Limb (tissue), 2 donors: ENCODE measurements around the gene DNAJC6.
A peak's percentile ranks its signal among the peaks of the same experiment; 100 is the strongest.

ENCODE experiments used
- DNase-seq, 2 donors: peaks; one replicate each; pipeline ENCODE4 v3.0.0-alpha.2; 2016; ENCODE audit errors: extremely low spot score in 2 of 2

Gene DNAJC6

DNA sequence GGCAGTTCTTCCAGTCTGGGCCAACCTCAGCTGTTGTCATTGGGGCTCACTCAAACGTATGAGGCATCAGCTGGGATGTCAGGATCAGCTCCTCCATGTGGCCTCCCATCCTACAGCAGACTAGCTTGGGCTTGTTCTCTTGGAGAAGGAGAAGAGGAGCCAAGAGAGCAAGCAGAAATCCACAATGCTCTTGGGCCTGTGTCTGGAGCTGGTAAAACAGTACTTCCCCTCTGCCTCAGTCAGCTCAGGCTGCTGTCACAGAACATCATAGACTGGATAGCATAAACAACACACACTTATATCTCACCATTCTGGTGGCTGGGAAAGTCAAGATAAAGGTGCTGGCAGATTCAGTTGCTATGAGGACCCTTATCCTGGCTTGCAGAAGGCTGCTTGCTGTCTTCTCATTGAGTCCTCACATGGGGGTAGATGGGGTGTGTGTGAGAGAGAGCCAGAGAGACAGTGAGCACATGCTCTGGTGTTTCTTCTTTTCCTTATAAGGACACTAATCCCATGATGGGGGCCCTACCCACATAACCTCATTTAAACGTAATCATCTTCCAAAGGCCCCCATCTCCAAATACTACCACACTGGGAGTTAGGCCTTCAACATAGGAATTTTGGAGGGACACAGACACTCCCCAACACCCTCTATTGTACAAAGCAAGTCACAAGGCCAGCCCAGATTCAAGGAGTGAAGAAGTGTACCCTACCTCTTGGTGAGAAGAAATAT, 16.3 kb upstream of the DNAJC6 start:
- DNase-seq = no peak

DNA sequence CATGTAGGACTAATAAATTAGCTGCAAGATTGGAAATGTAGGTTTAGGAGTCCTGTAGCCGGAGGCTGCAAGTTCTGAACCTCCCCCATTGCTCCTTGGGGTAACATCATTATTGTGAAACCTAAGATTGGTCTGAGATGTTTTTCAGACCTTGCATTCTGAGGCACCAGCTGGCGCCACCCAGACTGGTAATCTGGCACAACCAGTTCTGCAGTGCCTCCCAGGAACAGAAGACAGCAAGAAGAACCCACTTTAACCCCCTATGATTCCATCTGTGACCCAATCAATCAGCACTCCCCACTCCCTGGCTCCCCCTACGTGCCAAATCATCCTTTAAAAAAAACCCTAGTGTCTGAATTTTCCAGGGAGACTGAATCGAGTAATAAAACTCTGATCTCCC, 11.6 kb upstream of the DNAJC6 start:
- no peak for DNase-seq

DNA sequence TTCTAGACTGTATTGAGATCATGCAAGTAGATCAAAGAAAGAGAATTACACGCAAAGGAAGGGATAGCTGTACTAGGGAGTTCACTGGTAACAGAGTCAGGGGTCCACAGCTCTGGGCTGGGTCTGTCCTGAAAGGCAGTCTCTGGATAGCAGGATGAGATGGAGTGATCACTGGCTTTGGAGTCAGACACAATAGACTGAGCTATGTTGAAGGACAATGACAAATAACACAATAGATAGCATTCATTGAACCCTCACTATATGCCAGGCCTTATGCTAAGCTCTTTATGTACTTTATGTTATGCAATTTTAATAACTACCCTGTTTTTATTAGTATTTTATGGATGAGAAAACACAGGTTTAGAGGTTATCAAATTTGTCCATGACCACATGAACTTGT, 10.0 kb upstream of the DNAJC6 start:
- no peak for DNase-seq

DNA sequence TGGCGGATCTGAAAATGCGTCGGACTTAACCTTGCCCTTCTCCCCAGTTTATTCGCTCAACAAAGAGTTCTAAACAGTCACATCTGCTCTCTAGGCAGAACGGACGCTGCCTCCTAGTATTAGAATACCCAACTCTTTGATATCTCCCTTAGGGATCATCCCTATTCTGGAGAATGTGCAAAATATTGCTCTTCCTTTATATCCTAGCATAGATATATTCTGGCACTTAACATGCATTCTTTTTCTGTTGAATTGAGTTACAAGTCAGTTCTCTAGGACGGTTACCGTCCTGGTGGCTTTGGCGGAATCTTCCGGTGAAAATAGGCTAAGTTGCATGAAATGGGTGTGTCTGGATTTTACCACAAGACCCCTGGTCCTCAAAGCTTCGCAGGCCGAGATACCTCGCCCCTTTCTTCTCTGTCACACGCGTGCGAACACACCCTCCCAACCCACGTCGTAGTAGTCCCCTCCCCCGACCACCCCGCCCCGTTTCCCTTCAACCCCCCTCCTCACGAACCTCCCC, 501 bp upstream of the DNAJC6 start:
- DNase-seq = no peak

DNA sequence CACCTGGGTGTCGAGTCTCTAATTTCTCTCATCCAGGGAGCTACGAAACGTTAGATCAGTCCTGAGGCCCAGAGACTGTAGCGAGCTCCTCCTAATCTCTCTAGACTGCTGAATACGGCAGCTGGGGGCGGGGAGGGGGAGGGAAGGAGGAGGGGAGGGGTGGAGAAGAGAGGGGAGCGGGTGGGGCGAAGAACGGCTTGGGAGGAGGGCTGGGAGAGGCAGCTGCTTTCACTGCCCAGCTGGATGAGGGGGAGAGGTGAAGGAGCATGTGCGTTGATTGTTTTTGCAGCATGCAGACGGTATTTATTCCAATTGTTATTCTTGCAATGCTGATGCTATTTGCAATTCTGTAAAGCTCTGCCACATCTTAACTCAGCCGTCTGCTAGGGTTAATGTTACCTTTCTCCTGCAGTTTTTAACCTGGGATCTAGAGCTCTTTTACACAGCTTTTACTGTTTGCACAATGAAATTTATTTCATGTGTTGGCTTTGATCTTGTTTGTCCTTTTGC, 790 bp downstream of the DNAJC6 start:
- DNase-seq = peak in 1 of 2 donors; percentile 44

DNA sequence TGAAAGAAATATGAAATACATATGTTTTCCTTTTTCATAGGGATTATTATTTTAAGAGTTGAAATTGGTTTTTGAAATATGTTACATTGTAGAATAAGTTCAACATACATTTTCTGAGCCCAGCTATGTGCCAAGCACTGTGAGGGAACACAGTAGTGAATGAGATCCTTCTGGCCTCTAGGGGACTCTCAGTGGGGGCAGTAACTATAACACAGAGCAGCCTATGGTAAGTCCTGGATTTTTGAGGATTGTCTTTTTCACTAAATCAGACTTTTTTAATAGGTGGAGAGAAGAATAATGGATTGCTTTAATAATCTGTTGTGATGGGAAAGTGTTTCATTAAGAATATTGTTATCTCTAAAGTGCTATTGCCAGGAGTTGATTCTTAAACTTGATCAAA, 2.4 kb downstream of the DNAJC6 start:
- DNase-seq = no peak

DNA sequence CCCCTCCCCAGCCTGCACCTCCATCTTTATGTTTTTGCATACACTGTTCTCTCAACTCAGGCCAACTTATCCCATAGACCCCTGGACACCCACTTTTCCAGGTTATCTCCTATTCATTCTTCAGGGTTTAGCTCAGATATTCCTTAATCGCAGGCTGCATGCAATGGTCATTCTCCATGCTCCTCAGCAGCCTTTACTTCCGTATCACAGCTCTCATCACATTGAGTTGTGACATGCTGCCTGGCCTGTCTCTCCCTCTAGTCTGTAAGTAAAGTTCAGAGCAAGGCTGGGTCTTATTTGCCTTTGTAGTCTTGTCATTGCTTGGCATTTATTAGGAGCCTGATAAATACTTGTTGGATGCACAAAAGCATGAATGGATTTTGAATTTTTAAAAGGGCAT, 6.9 kb downstream of the DNAJC6 start:
- no peak for DNase-seq

DNA sequence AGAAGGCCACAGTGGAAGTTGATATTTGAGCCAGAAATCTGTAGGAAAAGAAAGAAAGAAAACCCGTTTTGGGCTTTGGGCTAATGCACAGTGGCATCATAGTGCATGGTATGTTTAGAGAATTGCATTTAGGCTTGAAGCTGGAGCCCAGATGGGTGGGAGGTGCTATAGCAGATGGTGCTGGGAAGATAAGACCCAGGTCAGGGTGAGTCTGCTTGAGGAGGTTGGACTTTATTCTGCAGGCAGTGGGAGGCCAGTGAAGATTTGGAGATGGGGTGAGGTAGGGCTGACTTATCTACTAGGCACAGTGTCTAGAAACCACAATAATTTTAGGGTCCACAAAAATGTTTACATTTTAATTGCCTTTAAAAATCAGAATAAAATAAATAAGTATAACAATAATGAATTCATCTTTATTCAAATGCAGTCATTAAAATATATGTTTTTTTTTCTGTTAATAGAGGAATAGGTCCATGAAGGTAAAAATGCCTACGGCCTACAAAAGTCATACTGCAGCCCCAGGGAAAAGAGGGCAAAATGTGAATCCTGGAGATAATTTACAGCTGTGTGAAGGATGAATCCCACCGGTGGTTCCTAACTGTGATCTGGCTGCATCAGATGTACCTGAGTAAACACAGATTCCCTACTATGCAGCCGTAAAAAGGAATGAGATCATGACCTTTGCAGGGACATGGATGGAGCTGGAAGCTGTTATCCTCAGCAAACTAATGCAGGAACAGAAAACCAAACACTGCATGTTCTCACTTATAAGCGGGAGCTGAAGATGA, 8.7 kb downstream of the DNAJC6 start:
- DNase-seq = no peak

DNA sequence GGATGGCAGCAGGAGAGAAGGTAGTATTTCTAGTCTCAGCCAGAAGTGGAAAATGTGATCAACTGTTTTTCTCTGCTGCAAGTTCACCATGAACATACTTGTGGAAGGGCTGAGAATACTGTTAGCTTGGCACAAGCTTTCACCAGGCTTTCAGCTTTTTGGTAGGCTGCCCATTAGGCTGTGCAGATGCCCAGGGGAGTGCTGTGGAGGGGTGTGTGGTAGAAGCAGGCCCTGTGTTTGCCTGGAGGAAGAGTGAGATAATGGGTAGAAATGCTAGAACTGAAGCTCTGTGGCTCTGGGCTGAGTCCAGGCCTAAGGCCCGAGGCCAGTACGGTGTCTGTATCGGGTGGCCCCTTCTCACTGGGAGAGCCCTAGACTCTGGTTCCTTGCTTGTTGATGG, 9.8 kb downstream of the DNAJC6 start:
- no peak for DNase-seq

DNA sequence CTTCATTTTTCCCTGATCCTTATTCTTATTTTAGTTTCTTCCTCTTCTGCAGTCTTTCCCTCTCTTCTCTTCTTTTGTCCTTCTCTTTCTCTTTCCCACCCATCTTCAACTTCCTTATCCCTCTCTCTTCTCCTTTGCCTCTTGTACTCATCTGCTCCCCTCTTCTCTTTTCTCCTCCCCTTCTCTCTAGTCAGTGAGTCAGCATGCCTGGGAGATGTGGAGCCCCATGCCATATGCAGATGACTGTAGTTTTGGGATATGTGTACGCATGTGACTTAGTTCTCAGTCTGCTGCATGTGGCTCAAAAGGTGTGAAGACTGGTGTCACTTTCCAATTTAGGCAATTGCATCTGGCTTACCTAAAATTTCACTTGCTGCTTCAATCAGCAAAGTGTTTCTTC, 10.4 kb downstream of the DNAJC6 start:
- DNase-seq = no peak

DNA sequence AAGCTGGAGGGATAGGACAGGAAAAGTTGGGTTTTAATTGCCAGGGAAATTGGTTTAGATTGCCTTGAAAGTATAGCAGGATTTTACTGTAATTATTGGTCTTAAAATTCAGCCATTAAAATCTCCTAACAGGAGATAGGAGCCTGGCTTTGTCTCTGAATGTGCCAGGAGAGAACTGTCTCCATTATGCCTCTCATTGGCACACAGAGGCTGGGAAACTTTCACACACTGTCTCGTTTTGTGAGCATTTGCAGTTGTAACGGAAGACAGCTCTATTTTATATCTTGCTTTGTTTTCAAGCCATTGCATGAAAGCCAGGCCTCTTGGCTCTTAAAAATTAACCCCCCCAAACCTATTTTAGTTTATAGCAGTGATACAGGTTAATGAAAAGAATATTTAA, 12.5 kb downstream of the DNAJC6 start:
- no peak for DNase-seq

DNA sequence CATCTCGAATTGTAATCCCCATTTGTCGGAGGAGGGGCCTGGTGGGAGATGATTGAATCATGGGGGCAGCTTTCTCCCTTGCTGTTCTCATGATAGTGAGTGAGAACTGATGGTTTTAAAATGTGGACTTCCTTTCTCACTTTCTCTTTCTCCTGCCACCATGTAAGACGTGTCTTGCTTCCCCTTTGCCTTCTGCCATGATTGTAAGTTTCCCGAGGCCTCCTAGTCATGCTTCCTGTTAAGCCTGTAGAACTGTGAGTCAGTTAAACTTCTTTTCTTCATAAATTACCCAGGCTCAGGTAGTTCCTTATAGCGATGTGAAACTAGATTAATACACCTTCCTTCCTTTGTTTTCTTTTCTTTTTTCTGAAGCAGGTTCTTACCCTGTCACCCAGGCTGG, 13.9 kb downstream of the DNAJC6 start:
- DNase-seq = no peak

DNA sequence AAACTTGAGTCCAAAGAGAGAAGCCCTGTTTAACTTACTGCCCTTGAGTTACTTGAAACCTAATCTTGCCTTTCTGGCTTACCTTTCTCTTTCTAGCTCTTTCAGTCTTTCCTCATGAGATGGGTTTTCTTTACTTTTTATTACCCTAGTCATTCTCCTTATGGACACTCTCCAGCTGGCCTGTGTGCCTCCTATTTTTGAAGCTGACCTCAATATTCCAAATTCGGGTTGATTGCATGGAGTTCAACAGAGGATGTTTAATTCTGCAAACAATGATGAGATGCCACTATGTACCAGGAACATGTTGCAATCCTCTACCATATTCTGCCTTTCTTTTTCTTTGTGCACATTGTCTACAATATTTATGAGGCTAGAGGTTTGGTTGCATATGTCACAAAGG, 20.7 kb downstream of the DNAJC6 start:
- no peak for DNase-seq

DNA sequence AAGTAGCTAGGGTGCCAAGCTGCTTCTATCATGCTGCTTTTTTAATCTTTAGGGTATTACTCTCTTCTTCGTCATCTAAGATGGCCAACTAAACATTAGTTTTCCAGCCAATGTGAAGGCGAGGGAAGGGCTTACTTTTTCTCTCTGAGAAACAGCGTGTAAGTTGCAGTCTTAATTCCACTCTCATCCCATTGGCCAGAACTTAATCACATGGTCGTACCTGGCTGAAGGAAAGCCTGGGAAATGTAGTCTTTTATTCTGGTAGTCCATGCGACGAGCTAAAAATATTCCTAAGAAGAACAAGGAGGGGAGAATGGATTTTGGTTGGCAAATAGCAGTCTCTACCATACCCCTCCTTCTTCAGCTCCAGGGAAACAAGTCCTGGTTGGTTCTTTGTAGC, 21.5 kb downstream of the DNAJC6 start:
- no peak for DNase-seq

DNA sequence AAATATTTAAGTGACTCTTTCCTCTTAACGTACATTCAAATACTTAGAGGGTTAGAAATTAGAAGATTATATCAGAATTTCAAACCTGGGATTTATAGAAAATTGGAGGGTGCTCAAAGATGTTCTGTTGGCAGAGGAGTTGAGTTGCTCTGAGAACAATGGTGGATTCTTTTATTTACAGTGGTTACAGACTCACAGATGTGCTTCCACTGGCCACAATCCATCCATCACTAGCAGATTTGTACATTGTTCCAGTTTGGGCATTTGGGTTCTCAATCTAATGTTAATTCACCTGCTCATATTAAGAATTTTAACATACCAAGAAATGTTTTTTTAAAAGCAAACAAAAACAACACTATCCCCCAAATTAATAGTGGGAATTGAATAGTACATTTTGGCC, 23.5 kb downstream of the DNAJC6 start:
- DNase-seq = no peak

DNA sequence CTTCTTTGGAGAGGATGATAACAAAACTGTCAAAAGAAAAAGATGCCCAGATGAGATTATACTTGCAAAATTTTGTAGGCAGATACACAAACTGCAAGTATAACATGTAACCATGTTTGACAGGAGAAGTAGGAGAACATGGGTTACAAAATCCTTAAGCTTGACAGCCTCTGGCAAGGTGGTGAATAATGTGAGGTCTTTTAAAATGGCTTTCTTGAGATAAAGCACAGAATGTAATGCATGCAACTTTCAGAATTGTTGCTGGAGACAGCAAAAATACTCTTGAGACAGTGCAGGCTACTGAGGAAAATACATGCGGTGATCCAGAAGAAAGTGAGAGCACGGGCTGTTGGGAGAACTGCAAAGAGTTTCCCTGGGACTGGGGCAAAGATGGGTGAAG, 24.7 kb downstream of the DNAJC6 start:
- no peak for DNase-seq

DNA sequence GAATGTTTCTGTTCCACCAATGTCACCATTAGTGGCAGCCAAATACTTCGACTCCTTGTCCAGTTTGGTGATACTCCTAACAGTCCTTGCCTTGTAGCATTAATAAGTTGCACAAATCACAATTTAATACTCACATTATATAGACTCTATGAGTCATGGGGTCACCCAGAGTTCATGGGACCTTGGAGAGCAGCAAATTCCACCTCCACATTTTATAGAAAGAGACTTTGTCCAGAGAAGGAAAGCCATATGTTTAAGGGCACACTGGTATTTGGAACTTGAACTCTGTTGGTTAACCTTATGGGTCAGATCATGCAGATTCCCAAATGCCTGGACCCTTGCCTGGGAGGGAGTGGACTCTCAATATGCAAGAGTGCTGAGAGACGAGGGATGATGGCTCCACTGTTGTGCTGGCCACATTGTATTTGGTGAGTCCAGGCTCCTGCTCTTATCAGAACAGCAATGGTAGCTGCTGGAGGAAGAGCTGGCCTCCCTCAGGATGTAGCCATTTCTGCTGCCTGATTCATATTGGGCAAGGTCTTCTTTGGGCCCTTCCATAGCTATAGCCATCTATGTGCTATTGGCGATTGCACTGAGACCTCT, 30.6 kb downstream of the DNAJC6 start:
- peak in 1 of 2 donors; percentile 39 for DNase-seq

DNA sequence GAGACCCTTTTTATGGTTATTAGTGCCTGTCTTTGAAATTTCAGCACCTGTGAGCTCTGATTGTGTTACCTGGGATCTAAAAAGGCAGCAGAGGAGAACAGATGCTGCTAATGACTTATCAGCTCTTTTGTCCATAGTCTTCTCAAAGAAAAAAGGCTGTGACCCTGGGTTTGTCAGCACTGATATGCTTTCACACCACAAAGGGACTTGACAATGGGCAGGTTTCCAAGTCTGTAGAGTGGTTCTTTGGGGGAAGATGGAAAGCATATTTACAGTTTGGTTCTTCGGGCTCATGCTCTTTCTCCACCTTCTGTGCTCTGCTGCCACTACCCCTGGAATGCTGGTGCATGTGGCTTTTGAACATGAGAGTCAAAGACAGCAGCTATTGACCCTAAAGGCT, 32.0 kb downstream of the DNAJC6 start:
- DNase-seq = no peak

DNA sequence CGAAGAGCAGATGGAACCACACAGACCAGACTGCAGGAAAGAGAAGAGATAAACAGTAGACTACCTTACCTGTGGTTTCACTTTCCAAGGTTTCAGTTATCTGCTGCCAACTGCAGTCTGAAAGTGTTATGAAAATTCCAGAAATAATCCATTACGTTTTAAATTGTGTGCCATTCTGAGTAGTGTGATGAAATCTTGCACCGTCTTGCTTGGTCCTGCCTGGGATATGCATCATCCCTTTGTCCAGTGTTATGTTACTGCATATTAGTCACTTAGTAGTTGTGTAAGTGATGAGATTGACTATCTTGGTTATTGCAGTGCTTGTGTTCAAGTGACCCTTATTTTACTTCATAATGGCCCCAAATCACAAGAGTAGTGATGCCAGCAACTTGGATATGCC, 33.9 kb downstream of the DNAJC6 start:
- DNase-seq = no peak

DNA sequence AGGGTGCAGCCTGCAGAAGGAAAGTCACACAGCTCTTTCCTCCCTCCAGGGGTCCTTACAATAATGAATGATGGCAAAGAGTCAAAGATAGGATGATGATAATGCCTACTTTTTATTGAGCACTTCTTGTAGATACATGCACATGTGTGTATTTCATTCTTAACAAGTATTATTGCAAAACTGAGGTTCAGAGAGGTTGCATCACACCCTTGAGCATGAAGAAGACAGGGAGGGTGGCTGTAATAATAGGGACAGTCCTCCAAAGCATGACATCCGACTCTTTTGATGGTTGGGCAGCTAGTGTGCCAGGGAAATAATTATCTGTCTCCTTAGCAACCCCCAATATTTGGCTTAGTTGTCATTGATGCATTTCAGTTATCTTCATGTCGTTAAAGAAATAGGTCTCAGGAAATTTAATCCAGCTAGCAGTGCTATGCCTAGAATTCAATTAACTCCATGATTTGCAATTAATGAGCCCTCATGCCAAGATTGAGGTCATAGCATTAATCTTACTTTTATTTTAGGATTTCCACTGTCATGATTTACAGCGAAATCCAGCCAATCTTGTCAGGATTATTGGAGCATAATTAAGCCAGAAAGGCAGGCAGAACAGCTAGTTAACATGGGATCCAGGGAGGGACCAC, 35.0 kb downstream of the DNAJC6 start:
- DNase-seq = no peak

DNA sequence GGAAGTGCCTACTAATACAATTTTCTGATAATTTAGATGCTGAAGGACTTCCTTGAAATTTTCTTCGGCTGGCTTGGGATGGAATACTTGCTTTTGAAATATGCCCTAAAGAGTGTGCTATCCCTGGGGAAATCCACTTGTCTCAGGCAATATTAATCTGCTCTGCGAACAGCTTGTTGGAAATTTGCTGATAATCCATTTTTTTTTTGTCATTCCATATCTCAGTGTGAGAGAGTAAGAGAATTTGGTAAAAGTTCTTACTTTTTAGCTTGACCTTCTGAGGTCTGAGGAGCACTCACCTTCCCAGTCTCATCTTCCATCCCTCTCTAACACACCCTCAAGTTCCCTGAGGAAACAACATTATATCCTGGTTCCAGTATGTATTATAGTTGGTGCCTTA, 36.8 kb downstream of the DNAJC6 start:
- DNase-seq = no peak
